ENCODE measurements around the gene CPHXL. TPM values are rescaled to one million over a fixed set of nuclear protein-coding genes. Genes with fewer than 3 reads are reported as not detected.

Gene CPHXL
- total and polyA plus RNA-seq, 4 donors, result not detected

GRCh38 chr16:75727221-75727620, 931 bp upstream of the CPHXL start:
- no peak overlapping the region for H3K4me3 ChIP-seq
- H3K9ac ChIP-seq (ENCODE audit: insufficient read depth in 1 of 2, low read length in 2 of 2), result no peak overlapping the region
- no peak for ATAC-seq (ENCODE audit: insufficient read depth, low FRiP score)
- H3K9me3 ChIP-seq (ENCODE audit: control insufficient read depth in 4 of 4, insufficient read depth in 3 of 4, low read length in 3 of 4), result no peaks in the 10 kb centered on the region
- H3K36me3 ChIP-seq (ENCODE audit: control insufficient read depth in 4 of 4, insufficient read depth in 4 of 4, low read length in 4 of 4), result no peaks in the 10 kb centered on the region
- no peaks in the 10 kb centered on the region for H3K4me1 ChIP-seq (ENCODE audit: control insufficient read depth in 5 of 5, insufficient read depth in 5 of 5, low read length in 5 of 5)
- no peak for TF ChIP-seq CTCF (IDR thresholded peaks at IDR 0.05; ENCODE audit: control extremely low read depth, extremely low read depth)
- no peak overlapping the region for H3K27ac ChIP-seq (ENCODE audit: low read depth in 1 of 2, low read length in 1 of 2)
- no peak for DNase-seq
- no peaks in the 10 kb centered on the region for H3K27me3 ChIP-seq (ENCODE audit: control insufficient read depth in 3 of 3, insufficient read depth in 3 of 3, low read length in 2 of 3)
- 64 to 69% methylated on average over 3 of the region's 3 CpGs for WGBS, 2 donors

GRCh38 chr16:75718452-75718851, 7.8 kb downstream of the CPHXL start:
- Histone ChIP-seq H3K36me3 (ENCODE audit: control insufficient read depth in 4 of 4, insufficient read depth in 4 of 4, low read length in 4 of 4) (no peaks in the 10 kb centered on the region), H3K27ac (ENCODE audit: low read depth in 1 of 2, low read length in 1 of 2) (no peak overlapping the region), H3K9ac (ENCODE audit: insufficient read depth in 1 of 2, low read length in 2 of 2) (no peak overlapping the region), H3K27me3 (ENCODE audit: control insufficient read depth in 3 of 3, insufficient read depth in 3 of 3, low read length in 2 of 3) (no peaks in the 10 kb centered on the region), H3K4me3 (no peak overlapping the region), H3K4me1 (ENCODE audit: control insufficient read depth in 5 of 5, insufficient read depth in 5 of 5, low read length in 5 of 5) (no peaks in the 10 kb centered on the region), H3K9me3 (ENCODE audit: control insufficient read depth in 4 of 4, insufficient read depth in 3 of 4, low read length in 3 of 4) (peaks cover 0 to 4% (median 1%) of the 10 kb centered on the region in 4 donors)
- DNase-seq, result no peak
- no peak for ATAC-seq (ENCODE audit: insufficient read depth, low FRiP score)
- no peak for TF ChIP-seq CTCF (IDR thresholded peaks at IDR 0.05; ENCODE audit: control extremely low read depth, extremely low read depth)
- WGBS, 2 donors, result 91 to 96% methylated on average over 4 of the region's 4 CpGs

GRCh38 chr16:75714661-75715060, 11.6 kb downstream of the CPHXL start:
- no peaks in the 10 kb centered on the region for H3K4me1 ChIP-seq (ENCODE audit: control insufficient read depth in 5 of 5, insufficient read depth in 5 of 5, low read length in 5 of 5)
- no peak overlapping the region for H3K27ac ChIP-seq (ENCODE audit: low read depth in 1 of 2, low read length in 1 of 2)
- ATAC-seq (ENCODE audit: insufficient read depth, low FRiP score) (no peak), DNase-seq (no peak)
- no peaks in the 10 kb centered on the region for H3K27me3 ChIP-seq (ENCODE audit: control insufficient read depth in 3 of 3, insufficient read depth in 3 of 3, low read length in 2 of 3)
- no peak overlapping the region for H3K9ac ChIP-seq (ENCODE audit: insufficient read depth in 1 of 2, low read length in 2 of 2)
- no peaks in the 10 kb centered on the region for H3K36me3 ChIP-seq (ENCODE audit: control insufficient read depth in 4 of 4, insufficient read depth in 4 of 4, low read length in 4 of 4)
- H3K9me3 ChIP-seq (ENCODE audit: control insufficient read depth in 4 of 4, insufficient read depth in 3 of 4, low read length in 3 of 4), result peaks cover 0 to 8% (median 5%) of the 10 kb centered on the region in 4 donors
- TF ChIP-seq CTCF (IDR thresholded peaks at IDR 0.05; ENCODE audit: control extremely low read depth, extremely low read depth), result no peak
- H3K4me3 ChIP-seq, result no peak overlapping the region

- Histone ChIP-seq H3K36me3 (ENCODE audit: control insufficient read depth in 4 of 4, insufficient read depth in 4 of 4, low read length in 4 of 4) (no peaks in the 10 kb centered on the region), H3K4me1 (ENCODE audit: control insufficient read depth in 5 of 5, insufficient read depth in 5 of 5, low read length in 5 of 5) (no peaks in the 10 kb centered on the region), H3K27me3 (ENCODE audit: control insufficient read depth in 3 of 3, insufficient read depth in 3 of 3, low read length in 2 of 3) (no peaks in the 10 kb centered on the region), H3K9me3 (ENCODE audit: control insufficient read depth in 4 of 4, insufficient read depth in 3 of 4, low read length in 3 of 4) (peaks cover 0 to 7% (median 5%) of the 10 kb centered on the region in 4 donors), H3K27ac (ENCODE audit: low read depth in 1 of 2, low read length in 1 of 2) (no peak overlapping the region), H3K4me3 (no peak overlapping the region), H3K9ac (ENCODE audit: insufficient read depth in 1 of 2, low read length in 2 of 2) (no peak overlapping the region)
- ATAC-seq (ENCODE audit: insufficient read depth, low FRiP score) (no peak), DNase-seq (no peak)
- no peak for TF ChIP-seq CTCF (IDR thresholded peaks at IDR 0.05; ENCODE audit: control extremely low read depth, extremely low read depth)
- WGBS, 2 donors, result 97 to 99% methylated on average over 2 of the region's 2 CpGs
Measured at GRCh38 chr16:75710344-75710743, 15.9 kb downstream of the CPHXL start.

Measured in lung (tissue), 12 donors.